AG04450 (cell line): ENCODE results near the gene ADAM22. TPM values are rescaled to one million over a fixed set of nuclear protein-coding genes. Genes with fewer than 3 reads are reported as not detected.

Experiments used
- CTCF ChIA-PET: fragments of 300-600, 350-600 bp; formaldehyde crosslinking; extraction: SDS; loops from one replicate; lab custom pipeline; 2022; ENCODE audit warnings: antibody characterized with exemption, inconsistent platforms; lab: Charles Lee
- POLR2A ChIA-PET: fragments of 350-600 bp; formaldehyde crosslinking; extraction: SDS; loops from one replicate; lab custom pipeline; 2021; ENCODE audit warnings: antibody characterized with exemption, inconsistent platforms; lab: Yijun Ruan, JAX
- DNase-seq: peaks from one replicate; pipeline ENCODE4 v3.0.0-alpha.2; 2011; ENCODE audit warnings: low read depth, low spot score
- H3K27ac ChIP-seq: one replicate; pipeline ENCODE4 v1.5.1; 2012; ENCODE audit warnings: low read depth, low read length, control low read depth
- H3K27me3 ChIP-seq: one replicate; pipeline ENCODE4 v1.6.0; 2012; ENCODE audit warnings: low read length; ENCODE audit not compliant: control insufficient read depth, insufficient read depth
- H3K4me3 ChIP-seq: 2 replicates; pipeline ENCODE4 v1.5.1; 2011; ENCODE audit warnings: mild to moderate bottlenecking, low read depth, low read length, control low read depth
- H3K9me3 ChIP-seq: 2 replicates; pipeline ENCODE4 v1.5.1; 2012; ENCODE audit warnings: low read length; ENCODE audit not compliant: control insufficient read depth, insufficient read depth
- polyA plus RNA-seq: library from polyadenylated mRNA; depleted of rRNA; stranded (reverse); fragments of >200 nt; gene quantifications from 2 replicates; pipeline ENCODE4 v1.2.3, GENCODE V29; 2011
- TF ChIP-seq, protein P1 (sequence below): IDR thresholded peaks from 2 replicates; pipeline ENCODE4 v1.5.1; 2011; ENCODE audit warnings: low read depth, low read length, control low read depth, inconsistent platforms

ADAM22 gene
- polyA plus RNA-seq, 1 experiment, result 0.33 TPM

DNA sequence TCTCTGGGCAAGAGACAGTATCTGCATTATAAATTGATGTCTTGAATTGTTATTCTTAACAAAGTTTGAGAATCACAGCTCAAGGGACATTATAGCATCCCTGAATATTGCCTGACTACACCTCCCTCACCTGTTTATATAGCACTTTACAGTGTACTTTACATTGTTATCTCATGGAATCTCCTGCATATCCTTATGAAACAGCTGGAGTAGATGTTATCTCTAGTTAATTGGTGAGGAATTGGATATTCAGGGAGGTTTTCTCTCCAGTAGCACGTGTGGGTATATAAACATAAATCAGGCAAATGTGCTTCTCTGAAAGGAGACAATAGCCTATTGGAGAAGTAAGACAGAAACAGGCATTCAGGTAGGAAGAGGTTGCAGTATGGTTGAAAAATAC, 168.6 kb downstream of the ADAM22 start:
- TF ChIP-seq, protein P1, sequence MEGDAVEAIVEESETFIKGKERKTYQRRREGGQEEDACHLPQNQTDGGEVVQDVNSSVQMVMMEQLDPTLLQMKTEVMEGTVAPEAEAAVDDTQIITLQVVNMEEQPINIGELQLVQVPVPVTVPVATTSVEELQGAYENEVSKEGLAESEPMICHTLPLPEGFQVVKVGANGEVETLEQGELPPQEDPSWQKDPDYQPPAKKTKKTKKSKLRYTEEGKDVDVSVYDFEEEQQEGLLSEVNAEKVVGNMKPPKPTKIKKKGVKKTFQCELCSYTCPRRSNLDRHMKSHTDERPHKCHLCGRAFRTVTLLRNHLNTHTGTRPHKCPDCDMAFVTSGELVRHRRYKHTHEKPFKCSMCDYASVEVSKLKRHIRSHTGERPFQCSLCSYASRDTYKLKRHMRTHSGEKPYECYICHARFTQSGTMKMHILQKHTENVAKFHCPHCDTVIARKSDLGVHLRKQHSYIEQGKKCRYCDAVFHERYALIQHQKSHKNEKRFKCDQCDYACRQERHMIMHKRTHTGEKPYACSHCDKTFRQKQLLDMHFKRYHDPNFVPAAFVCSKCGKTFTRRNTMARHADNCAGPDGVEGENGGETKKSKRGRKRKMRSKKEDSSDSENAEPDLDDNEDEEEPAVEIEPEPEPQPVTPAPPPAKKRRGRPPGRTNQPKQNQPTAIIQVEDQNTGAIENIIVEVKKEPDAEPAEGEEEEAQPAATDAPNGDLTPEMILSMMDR, result no peak
- Histone ChIP-seq H3K9me3 (no peaks in the 10 kb centered on the region), H3K27ac (no peak overlapping the region), H3K4me3 (no peak overlapping the region), H3K27me3 (no peaks in the 10 kb centered on the region)
- no peak for DNase-seq
- POLR2A ChIA-PET, result no interaction called here
- CTCF ChIA-PET, result interaction anchor here (0.9 kb wide), 1 partner anchor 9 kb away, joined by 4 read pairs; no protein-coding TSS in a partner anchor

DNA sequence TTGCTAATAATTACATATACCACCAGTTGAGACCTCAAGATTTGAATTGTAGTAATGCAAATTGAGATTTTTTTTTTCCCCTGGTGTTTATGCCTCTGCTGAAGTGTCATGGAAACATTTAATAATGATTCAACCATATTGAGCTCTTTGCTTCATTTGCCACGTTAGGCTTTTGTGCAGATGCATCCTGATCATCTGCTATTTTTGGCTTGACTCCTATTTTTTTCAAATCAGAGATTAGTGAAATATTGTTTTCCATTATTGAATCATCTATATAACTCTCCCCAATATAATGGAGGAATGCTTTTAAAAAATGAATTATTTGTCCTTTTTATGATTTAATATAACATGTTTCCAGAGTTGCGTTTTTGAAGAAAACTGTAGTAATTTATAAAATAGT, 170.7 kb downstream of the ADAM22 start:
- Histone ChIP-seq H3K9me3 (no peaks in the 10 kb centered on the region), H3K27ac (no peak overlapping the region), H3K27me3 (no peaks in the 10 kb centered on the region), H3K4me3 (no peak overlapping the region)
- POLR2A ChIA-PET, result no interaction called here
- TF ChIP-seq, protein P1, result no peak
- no peak for DNase-seq
- CTCF ChIA-PET, result no interaction called here

DNA sequence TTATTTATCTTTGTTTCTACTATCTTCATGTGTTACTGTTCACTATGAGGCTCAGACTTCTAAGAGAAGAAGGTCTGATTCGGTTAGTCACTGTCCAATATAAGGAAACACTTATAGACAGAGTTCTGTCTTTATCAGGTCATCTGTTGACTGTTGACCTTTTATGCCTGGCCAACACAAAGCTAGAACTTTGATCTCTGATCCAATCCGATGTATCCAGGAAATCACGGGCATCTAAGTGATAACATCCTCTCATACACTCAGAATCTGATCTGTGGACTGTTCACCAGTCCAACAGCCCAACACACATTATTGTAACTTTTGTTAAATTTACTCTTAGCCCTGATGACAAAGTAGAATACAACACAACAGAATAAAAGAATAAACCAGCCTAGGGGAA, 171.2 kb downstream of the ADAM22 start:
- no peak for DNase-seq
- Histone ChIP-seq H3K27ac (no peak overlapping the region), H3K9me3 (no peaks in the 10 kb centered on the region), H3K27me3 (no peaks in the 10 kb centered on the region), H3K4me3 (no peak overlapping the region)
- POLR2A ChIA-PET, result no interaction called here
- CTCF ChIA-PET, result no interaction called here
- TF ChIP-seq, protein P1, result no peak

DNA sequence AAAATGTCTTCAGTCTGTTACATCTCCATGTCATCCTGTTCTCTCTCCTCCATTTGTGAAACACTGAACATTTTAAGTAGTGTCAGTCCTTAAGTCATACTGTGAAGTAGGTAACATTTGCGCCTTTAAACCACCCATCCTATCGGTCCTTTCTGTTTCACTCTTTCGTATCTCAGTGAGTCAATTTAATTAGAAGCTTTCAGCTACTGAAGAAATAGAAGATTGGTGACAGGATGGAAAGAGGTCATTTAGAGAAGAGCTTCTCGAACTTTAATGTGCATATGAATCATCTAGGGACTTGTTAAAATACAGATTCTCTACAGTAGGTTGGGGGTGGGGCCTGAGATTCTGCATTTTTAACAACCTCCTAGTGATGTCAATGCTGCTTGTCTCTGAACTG, 172.4 kb downstream of the ADAM22 start:
- H3K4me3 ChIP-seq, result no peak overlapping the region
- no peaks in the 10 kb centered on the region for H3K9me3 ChIP-seq
- no peaks in the 10 kb centered on the region for H3K27me3 ChIP-seq
- no peak for DNase-seq
- H3K27ac ChIP-seq, result no peak overlapping the region
- ChIA-PET POLR2A (no interaction called here), CTCF (no interaction called here)
- TF ChIP-seq, protein P1, result no peak

DNA sequence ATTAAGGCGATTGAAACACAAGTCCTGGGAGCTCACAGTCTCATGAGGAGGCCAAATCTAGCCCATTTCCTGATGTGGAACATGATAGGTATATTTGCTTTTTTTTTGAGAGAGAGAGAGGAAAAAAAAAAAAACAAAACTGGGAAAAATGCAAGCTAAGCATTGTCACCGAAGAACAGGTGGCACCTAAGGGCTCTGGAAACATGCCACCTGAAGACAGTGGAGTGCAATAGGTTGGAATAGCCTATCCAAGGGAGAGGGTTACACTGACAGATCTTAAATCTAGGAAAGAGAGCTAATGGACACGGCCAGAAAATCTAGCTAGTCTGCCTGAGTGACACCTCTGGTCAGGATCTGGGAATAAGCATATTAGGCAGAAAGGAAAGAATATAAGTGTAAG, 175.6 kb downstream of the ADAM22 start:
- Histone ChIP-seq H3K9me3 (no peaks in the 10 kb centered on the region), H3K27ac (no peak overlapping the region), H3K27me3 (no peaks in the 10 kb centered on the region), H3K4me3 (no peak overlapping the region)
- CTCF ChIA-PET, result interaction anchor here (0.6 to 1.4 kb wide), 2 partner anchors 304 to 604 kb away, joined by 3 to 4 read pairs; no protein-coding TSS in a partner anchor
- POLR2A ChIA-PET, result no interaction called here
- TF ChIP-seq, protein P1, result no peak
- DNase-seq, result no peak
